Upper lobe of left lung (tissue), 6 donors: ENCODE data around the gene NUP93. TPM values are rescaled to one million over a fixed set of nuclear protein-coding genes. Genes with fewer than 3 reads are reported as not detected.
"Not testable (repeated sequence)": the region's sequence is repeated elsewhere in the genome, so short reads cannot be mapped to it uniquely, and the experiment has no call there.

Source experiments
- ATAC-seq, 2 donors: fragments of 200-7000 bp; cut with Tn5 transposase; one replicate each; pipeline ENCODE4 v1.9.1; 2022; ENCODE audit warnings: mild to moderate bottlenecking in 2 of 2, moderate library complexity in 2 of 2; ENCODE audit not compliant: low FRiP score in 2 of 2
- DNase-seq, 2 donors: peaks; one replicate each; pipeline ENCODE4 v3.0.0-alpha.2; 2019 to 2020
- H3K27ac ChIP-seq, 4 donors: fragments of 200-600 bp; sonication (generic); one replicate each; pipeline ENCODE4 v1.5.1; 2016 to 2019
- H3K27me3 ChIP-seq, 4 donors: fragments of 200-600 bp; sonication (generic); one replicate each; pipeline ENCODE4 v1.5.1; 2017 to 2019
- H3K36me3 ChIP-seq, 4 donors: fragments of 200-600 bp; sonication (generic); one replicate each; pipeline ENCODE4 v1.5.1; 2016 to 2019
- H3K4me1 ChIP-seq, 4 donors: fragments of 200-600 bp; sonication (generic); one replicate each; pipeline ENCODE4 v1.5.1; 2018 to 2019
- H3K4me3 ChIP-seq, 4 donors: fragments of 200-600 bp; sonication (generic); one replicate each; pipeline ENCODE4 v1.5.1; 2017 to 2019; ENCODE audit warnings: mild to moderate bottlenecking in 2 of 4, moderate library complexity in 1 of 4
- H3K9me3 ChIP-seq, 4 donors: fragments of 200-600 bp; sonication (generic); one replicate each; pipeline ENCODE4 v1.5.1; 2018 to 2019
- CTCF ChIP-seq, 6 experiments: fragments of 450-650 bp in 4 of 6; fragments of 200-600 bp in 2 of 6; sonication (generic) in 2 of 6; IDR thresholded peaks; one replicate each; pipeline ENCODE4 v1.5.1; 2016 to 2019; ENCODE audit warnings: antibody characterized with exemption in 6 of 6
- EP300 ChIP-seq, 4 donors: sonication (generic); formaldehyde crosslinking; IDR thresholded peaks; one replicate each; pipeline ENCODE4 v1.5.1; 2017; ENCODE audit warnings: antibody characterized with exemption in 4 of 4, control low read depth in 2 of 4
- POLR2A ChIP-seq, 4 donors: fragments of 450-650 bp; IDR thresholded peaks; one replicate each; pipeline ENCODE4 v1.5.1; 2016 to 2017; ENCODE audit warnings: antibody characterized with exemption in 4 of 4, mild to moderate bottlenecking in 2 of 4
- POLR2AphosphoS5 ChIP-seq, 2 donors: sonication (generic); formaldehyde crosslinking; IDR thresholded peaks; one replicate each; pipeline ENCODE4 v1.5.1; 2017; ENCODE audit warnings: antibody characterized with exemption in 2 of 2
- WGBS, 2 donors: methylation state at CpG; one replicate each; pipeline ENCODE4 v1.1.5; 2017 to 2018; 5-methylcytosine and 5-hydroxymethylcytosine counted together
- total RNA-seq, 6 donors: library from RNA; depleted of rRNA in 4 of 6; stranded (reverse); fragments of >200 nt in 4 of 6; gene quantifications; one replicate each; pipeline versions ENCODE4 v1.1.0 to v1.2.1, GENCODE V29; 2016 to 2021
- donor health status: DM: no; HTN: no; CAD: no; lungs with moderate emphysema.
- donor health status: DM: no; HTN: yes; CAD: no; lungs with severe emphysema.

NUP93 gene
- total RNA-seq, 6 donors from 2014 or later: 30.9 to 57.3 (median 45.3) TPM

- H3K27me3 ChIP-seq: no peaks in the 10 kb centered on the region
- H3K27ac ChIP-seq: no peak overlapping the region
- H3K36me3 ChIP-seq: peaks cover 0 to 13% (median 4%) of the 10 kb centered on the region in 4 donors
- peaks cover 0 to 3% (median 0%) of the 10 kb centered on the region in 4 donors for H3K4me1 ChIP-seq
- H3K9me3 ChIP-seq: no peaks in the 10 kb centered on the region
- ATAC-seq (no peak), DNase-seq (no peak)
- TF ChIP-seq POLR2AphosphoS5 (IDR thresholded peaks at IDR 0.05) (no peak), EP300 (IDR thresholded peaks at IDR 0.05) (no peak), POLR2A (IDR thresholded peaks at IDR 0.05) (no peak), CTCF (IDR thresholded peaks at IDR 0.05) (no peak)
- H3K4me3 ChIP-seq: no peak overlapping the region
These were observed 81.0 kb downstream of the NUP93 start for GRCh38 chr16:56810954-56811353.

- 85 to 87% methylated on average over 5 of the region's 5 CpGs for WGBS, 2 donors
These were observed 81.7 kb downstream of the NUP93 start for GRCh38 chr16:56811602-56812001.

GRCh38 chr16:56812884-56813283 is 83.0 kb downstream of the NUP93 start:
- DNase-seq: no peak
- no peaks in the 10 kb centered on the region for H3K27me3 ChIP-seq

More at GRCh38 chr16:56811602-56812001, 81.7 kb downstream of the NUP93 start:
- not testable (repeated sequence) for ATAC-seq, H3K4me1 ChIP-seq, H3K4me3 ChIP-seq, H3K27ac ChIP-seq, H3K9me3 ChIP-seq, DNase-seq, H3K27me3 ChIP-seq, H3K36me3 ChIP-seq

GRCh38 chr16:56814537-56815432 is 84.9 kb downstream of the NUP93 start:
- peaks cover 0 to 9% (median 4%) of the 10 kb centered on the region in 4 donors for H3K36me3 ChIP-seq
- no peaks in the 10 kb centered on the region for H3K9me3 ChIP-seq
- TF ChIP-seq CTCF (IDR thresholded peaks at IDR 0.05): no peak
- no peak for TF ChIP-seq POLR2AphosphoS5 (IDR thresholded peaks at IDR 0.05)
- no peak for TF ChIP-seq EP300 (IDR thresholded peaks at IDR 0.05)
- no peak for TF ChIP-seq POLR2A (IDR thresholded peaks at IDR 0.05)
- DNase-seq (no peak), ATAC-seq (no peak)
- 72 to 82% methylated on average over 9 of the region's 9 CpGs for WGBS, 2 donors
- H3K27ac ChIP-seq: no peak overlapping the region
- H3K27me3 ChIP-seq: no peaks in the 10 kb centered on the region
- no peaks in the 10 kb centered on the region for H3K4me1 ChIP-seq
- peak overlapping the region in 1 of 4 donors; percentile 15 for H3K4me3 ChIP-seq

More at GRCh38 chr16:56812884-56813283, 83.0 kb downstream of the NUP93 start:
- Histone ChIP-seq H3K27ac (no peak overlapping the region), H3K4me1 (no peaks in the 10 kb centered on the region), H3K36me3 (peaks cover 0 to 3% (median 0%) of the 10 kb centered on the region in 4 donors), H3K4me3 (no peak overlapping the region), H3K9me3 (no peaks in the 10 kb centered on the region)
- no peak for TF ChIP-seq POLR2A (IDR thresholded peaks at IDR 0.05)
- no peak for TF ChIP-seq CTCF (IDR thresholded peaks at IDR 0.05)
- no peak for TF ChIP-seq POLR2AphosphoS5 (IDR thresholded peaks at IDR 0.05)
- no peak for TF ChIP-seq EP300 (IDR thresholded peaks at IDR 0.05)
- no peak for ATAC-seq

GRCh38 chr16:56815721-56816120 is 85.8 kb downstream of the NUP93 start:
- DNase-seq (no peak), ATAC-seq (no peak)
- Histone ChIP-seq H3K27me3 (no peaks in the 10 kb centered on the region), H3K36me3 (peaks cover 0 to 15% (median 9%) of the 10 kb centered on the region in 4 donors), H3K9me3 (no peaks in the 10 kb centered on the region), H3K4me1 (no peaks in the 10 kb centered on the region), H3K4me3 (no peak overlapping the region), H3K27ac (no peak overlapping the region)
- TF ChIP-seq POLR2A (IDR thresholded peaks at IDR 0.05) (no peak), EP300 (IDR thresholded peaks at IDR 0.05) (no peak), POLR2AphosphoS5 (IDR thresholded peaks at IDR 0.05) (no peak), CTCF (IDR thresholded peaks at IDR 0.05) (no peak)
